NB4 (cell line): ENCODE results near the gene KRT6C.

Source experiments
- CTCF ChIP-seq: IDR thresholded peaks from one replicate; pipeline ENCODE4 v1.5.1; 2012; ENCODE audit warnings: low read depth, low read length
- MAX ChIP-seq: IDR thresholded peaks from 2 replicates; pipeline ENCODE4 v1.6.1; 2011; ENCODE audit warnings: low read depth, low read length

- TF ChIP-seq CTCF: no peak
- TF ChIP-seq MAX: no peak
Measured at GRCh38 chr12:52474212-52474611, 607 bp upstream of the KRT6C start.
